ENCODE data around the gene TFDP1.
"Not testable (repeated sequence)": the region's sequence is repeated elsewhere in the genome, so short reads cannot be mapped to it uniquely, and the experiment has no call there.

TFDP1 gene

GRCh38 chr13:113562844-113563243, 21.7 kb upstream of the TFDP1 start:
- no peak overlapping the region for H2BK5ac ChIP-seq (ENCODE audit: low read depth, low read length, poor library complexity)
- no peak overlapping the region for H4K91ac ChIP-seq (ENCODE audit: low read depth, low read length)
- no peak overlapping the region for H2BK120ac ChIP-seq (ENCODE audit: insufficient read depth, low read length, poor library complexity)
- H3K36me3 ChIP-seq (ENCODE audit: control insufficient read depth in 1 of 2, insufficient read depth in 2 of 2, low read length in 2 of 2): no peaks in the 10 kb centered on the region
- peaks cover 4 to 8% of the 10 kb centered on the region in 2 experiments for H3K4me1 ChIP-seq (ENCODE audit: control insufficient read depth in 1 of 2, insufficient read depth in 2 of 2, low read length in 2 of 2)
- H2AK5ac ChIP-seq (ENCODE audit: low read length): no peak overlapping the region
- no peak overlapping the region for H3K4ac ChIP-seq (ENCODE audit: low read depth, low read length)
- H3K14ac ChIP-seq (ENCODE audit: low read length): no peak overlapping the region
- no peak overlapping the region for H3K27ac ChIP-seq (ENCODE audit: low read depth, low read length)
- H3K18ac ChIP-seq (ENCODE audit: low read length): no peak overlapping the region
- no peak for DNase-seq
- WGBS (ENCODE audit: extremely low coverage, insufficient coverage, insufficient read length): no CpG with 5 or more reads among the region's 7 CpGs
- no peak overlapping the region for H3K23ac ChIP-seq (ENCODE audit: low read length)
- no peak overlapping the region for H4K12ac ChIP-seq (ENCODE audit: low read depth, low read length)
- no peaks in the 10 kb centered on the region for H3K27me3 ChIP-seq (ENCODE audit: insufficient read depth, low read length)
- peaks cover 3% of the 10 kb centered on the region for H3K79me1 ChIP-seq (ENCODE audit: low read length)
- no peak overlapping the region for H4K8ac ChIP-seq (ENCODE audit: low read depth, low read length)
- H2AFZ ChIP-seq (ENCODE audit: insufficient read depth, low read length, poor library complexity): no peak overlapping the region
- no peaks in the 10 kb centered on the region for H3K79me2 ChIP-seq (ENCODE audit: control insufficient read depth, insufficient read depth, low read length, poor library complexity)
- H3K4me3 ChIP-seq (ENCODE audit: low read depth, low read length): peak overlapping the region; percentile 23
- H2BK12ac ChIP-seq (ENCODE audit: low read length): no peak overlapping the region
- H3K9me3 ChIP-seq (ENCODE audit: insufficient read depth, low read depth, low read length): no peaks in the 10 kb centered on the region
- no peak overlapping the region for H3K4me2 ChIP-seq (ENCODE audit: low read length)
- no peak overlapping the region for H3K9ac ChIP-seq (ENCODE audit: low read length)

GRCh38 chr13:113563511-113563910, 21.0 kb upstream of the TFDP1 start:
- H3K79me1 ChIP-seq (ENCODE audit: low read length); H2AFZ ChIP-seq (ENCODE audit: insufficient read depth, low read length, poor library complexity); H4K8ac ChIP-seq (ENCODE audit: low read depth, low read length); H3K23ac ChIP-seq (ENCODE audit: low read length); H3K4me3 ChIP-seq (ENCODE audit: low read depth, low read length); DNase-seq; H2BK12ac ChIP-seq (ENCODE audit: low read length); H3K4ac ChIP-seq (ENCODE audit: low read depth, low read length); H3K27me3 ChIP-seq (ENCODE audit: insufficient read depth, low read length); H3K4me1 ChIP-seq (ENCODE audit: control insufficient read depth in 1 of 2, insufficient read depth in 2 of 2, low read length in 2 of 2); H3K36me3 ChIP-seq (ENCODE audit: control insufficient read depth in 1 of 2, insufficient read depth in 2 of 2, low read length in 2 of 2); H2BK120ac ChIP-seq (ENCODE audit: insufficient read depth, low read length, poor library complexity); H3K9me3 ChIP-seq (ENCODE audit: insufficient read depth, low read depth, low read length); H3K27ac ChIP-seq (ENCODE audit: low read depth, low read length); H4K12ac ChIP-seq (ENCODE audit: low read depth, low read length); H3K14ac ChIP-seq (ENCODE audit: low read length); H2AK5ac ChIP-seq (ENCODE audit: low read length); H4K91ac ChIP-seq (ENCODE audit: low read depth, low read length); H3K18ac ChIP-seq (ENCODE audit: low read length); H3K9ac ChIP-seq (ENCODE audit: low read length); H3K79me2 ChIP-seq (ENCODE audit: control insufficient read depth, insufficient read depth, low read length, poor library complexity); H2BK5ac ChIP-seq (ENCODE audit: low read depth, low read length, poor library complexity); H3K4me2 ChIP-seq (ENCODE audit: low read length): not testable (repeated sequence)
- no CpG with 5 or more reads among the region's 4 CpGs for WGBS (ENCODE audit: extremely low coverage, insufficient coverage, insufficient read length)

- Histone ChIP-seq H2AK5ac (ENCODE audit: low read length) (no peak overlapping the region), H3K9ac (ENCODE audit: low read length) (no peak overlapping the region), H4K91ac (ENCODE audit: low read depth, low read length) (no peak overlapping the region), H3K27ac (ENCODE audit: low read depth, low read length) (no peak overlapping the region), H2BK120ac (ENCODE audit: insufficient read depth, low read length, poor library complexity) (no peak overlapping the region), H3K79me2 (ENCODE audit: control insufficient read depth, insufficient read depth, low read length, poor library complexity) (no peaks in the 10 kb centered on the region), H3K4me3 (ENCODE audit: low read depth, low read length) (no peak overlapping the region), H3K9me3 (ENCODE audit: insufficient read depth, low read depth, low read length) (no peaks in the 10 kb centered on the region), H3K27me3 (ENCODE audit: insufficient read depth, low read length) (no peaks in the 10 kb centered on the region), H2BK12ac (ENCODE audit: low read length) (no peak overlapping the region), H3K18ac (ENCODE audit: low read length) (no peak overlapping the region), H3K36me3 (ENCODE audit: control insufficient read depth in 1 of 2, insufficient read depth in 2 of 2, low read length in 2 of 2) (no peaks in the 10 kb centered on the region), H3K79me1 (ENCODE audit: low read length) (peaks cover 3% of the 10 kb centered on the region), H2BK5ac (ENCODE audit: low read depth, low read length, poor library complexity) (no peak overlapping the region), H3K4me2 (ENCODE audit: low read length) (no peak overlapping the region), H3K4me1 (ENCODE audit: control insufficient read depth in 1 of 2, insufficient read depth in 2 of 2, low read length in 2 of 2) (peaks cover 0 to 3% of the 10 kb centered on the region in 2 experiments), H3K4ac (ENCODE audit: low read depth, low read length) (no peak overlapping the region), H2AFZ (ENCODE audit: insufficient read depth, low read length, poor library complexity) (no peak overlapping the region), H3K23ac (ENCODE audit: low read length) (no peak overlapping the region), H4K12ac (ENCODE audit: low read depth, low read length) (no peak overlapping the region), H4K8ac (ENCODE audit: low read depth, low read length) (no peak overlapping the region), H3K14ac (ENCODE audit: low read length) (no peak overlapping the region)
- DNase-seq: no peak
- WGBS (ENCODE audit: extremely low coverage, insufficient coverage, insufficient read length): no CpG with 5 or more reads among the region's 17 CpGs
Observed at GRCh38 chr13:113564331-113565023, 20.1 kb upstream of the TFDP1 start.

- Histone ChIP-seq H2AFZ (ENCODE audit: insufficient read depth, low read length, poor library complexity) (no peak overlapping the region), H2BK5ac (ENCODE audit: low read depth, low read length, poor library complexity) (no peak overlapping the region), H3K9me3 (ENCODE audit: insufficient read depth, low read depth, low read length) (no peaks in the 10 kb centered on the region), H2BK120ac (ENCODE audit: insufficient read depth, low read length, poor library complexity) (no peak overlapping the region), H3K79me1 (ENCODE audit: low read length) (peaks cover 2% of the 10 kb centered on the region), H3K4me2 (ENCODE audit: low read length) (no peak overlapping the region), H2AK5ac (ENCODE audit: low read length) (no peak overlapping the region), H3K23ac (ENCODE audit: low read length) (no peak overlapping the region), H3K18ac (ENCODE audit: low read length) (no peak overlapping the region), H3K14ac (ENCODE audit: low read length) (no peak overlapping the region), H3K9ac (ENCODE audit: low read length) (no peak overlapping the region), H3K4ac (ENCODE audit: low read depth, low read length) (no peak overlapping the region), H3K27me3 (ENCODE audit: insufficient read depth, low read length) (no peaks in the 10 kb centered on the region), H3K79me2 (ENCODE audit: control insufficient read depth, insufficient read depth, low read length, poor library complexity) (no peaks in the 10 kb centered on the region), H4K12ac (ENCODE audit: low read depth, low read length) (no peak overlapping the region), H3K4me1 (ENCODE audit: control insufficient read depth in 1 of 2, insufficient read depth in 2 of 2, low read length in 2 of 2) (peaks cover 0 to 2% of the 10 kb centered on the region in 2 experiments), H3K36me3 (ENCODE audit: control insufficient read depth in 1 of 2, insufficient read depth in 2 of 2, low read length in 2 of 2) (no peaks in the 10 kb centered on the region), H3K4me3 (ENCODE audit: low read depth, low read length) (no peak overlapping the region), H4K8ac (ENCODE audit: low read depth, low read length) (no peak overlapping the region), H2BK12ac (ENCODE audit: low read length) (no peak overlapping the region), H3K27ac (ENCODE audit: low read depth, low read length) (no peak overlapping the region), H4K91ac (ENCODE audit: low read depth, low read length) (no peak overlapping the region)
- no peak for DNase-seq
- WGBS (ENCODE audit: extremely low coverage, insufficient coverage, insufficient read length): no CpG with 5 or more reads among the region's 26 CpGs
Observed at GRCh38 chr13:113565526-113566226, 18.9 kb upstream of the TFDP1 start.

All from trophoblast cell (in vitro differentiated cells and primary cell).